Measurements from ENCODE around the gene ARHGEF11.

ARHGEF11 gene

DNA sequence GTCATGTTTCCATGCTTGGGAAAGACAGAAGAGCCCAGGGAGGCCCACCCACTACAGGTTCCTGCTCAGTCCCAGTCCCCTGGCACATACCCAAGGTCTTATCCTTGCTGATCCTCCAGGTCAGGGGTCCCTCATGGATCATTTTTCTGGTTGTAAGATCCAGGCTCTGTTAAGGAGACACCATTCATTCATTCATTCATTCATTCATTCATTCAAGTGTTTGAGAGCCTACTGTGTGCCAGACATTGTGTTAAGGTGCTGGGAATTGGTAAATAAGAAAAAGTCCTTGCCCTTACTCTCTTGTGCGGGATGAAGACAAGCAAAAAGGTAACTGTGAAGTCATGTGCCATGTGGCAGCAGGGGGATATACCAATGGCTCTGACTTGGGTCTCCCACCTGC lies 101.3 kb downstream of the ARHGEF11 start:
- no peak overlapping the region for H2BK120ac ChIP-seq (ENCODE audit: low read depth, low read length)
- H3K36me3 ChIP-seq (replicated peaks in 1 of 2; ENCODE audit: control insufficient read depth in 2 of 2, insufficient read depth in 2 of 2, low read length in 2 of 2), result peaks cover 73 to 98% of the 10 kb centered on the region in 2 donors
- no peak overlapping the region for H3K14ac ChIP-seq (ENCODE audit: low read length)
- no peak overlapping the region for H2BK5ac ChIP-seq (ENCODE audit: low read length)
- no peak overlapping the region for H2BK15ac ChIP-seq (ENCODE audit: low read length)
- no peak overlapping the region for H3K23ac ChIP-seq (ENCODE audit: low read depth, low read length, poor library complexity)
- no peak overlapping the region for H3K4me2 ChIP-seq (ENCODE audit: insufficient read depth, low read length, poor library complexity, severe bottlenecking)
- H3K4me3 ChIP-seq (ENCODE audit: low read length in 2 of 2), result no peak overlapping the region
- WGBS, 2 donors (ENCODE audit: extremely low coverage in 2 of 2, insufficient read length in 2 of 2, insufficient replicate concordance in 1 of 2), result no CpG with 5 or more reads among the region's 1 CpG
- no peak overlapping the region for H2AFZ ChIP-seq (ENCODE audit: low read length)
- no peak for DNase-seq (ENCODE audit: low spot score)
- no peak overlapping the region for H3K9ac ChIP-seq (ENCODE audit: low read depth, low read length, poor library complexity)
- H3K4me1 ChIP-seq (ENCODE audit: control insufficient read depth in 2 of 2, insufficient read depth in 1 of 2, low read depth in 1 of 2, low read length in 2 of 2), result no peaks in the 10 kb centered on the region
- H3K4ac ChIP-seq (ENCODE audit: low read length), result no peak overlapping the region
- H3K27me3 ChIP-seq (ENCODE audit: control insufficient read depth in 3 of 3, insufficient read depth in 3 of 3, low read depth in 1 of 3, low read length in 3 of 3), result no peaks in the 10 kb centered on the region
- H3K79me1 ChIP-seq (ENCODE audit: low read depth, low read length), result no peaks in the 10 kb centered on the region
- no peak overlapping the region for H4K91ac ChIP-seq (ENCODE audit: low read depth, low read length, poor library complexity)
- H3K18ac ChIP-seq (ENCODE audit: low read length), result no peak overlapping the region
- no peak overlapping the region for H4K8ac ChIP-seq (ENCODE audit: low read depth, low read length)
- H2BK12ac ChIP-seq (ENCODE audit: low read length), result no peak overlapping the region
- H3K9me3 ChIP-seq (replicated peaks in 1 of 2; ENCODE audit: control insufficient read depth in 2 of 2, insufficient read depth in 1 of 2, low read depth in 1 of 2, low read length in 2 of 2), result no peaks in the 10 kb centered on the region
- no peak overlapping the region for H2AK5ac ChIP-seq (ENCODE audit: low read depth, low read length)
- H3K27ac ChIP-seq (replicated peaks; ENCODE audit: low read length), result no peak overlapping the region

DNA sequence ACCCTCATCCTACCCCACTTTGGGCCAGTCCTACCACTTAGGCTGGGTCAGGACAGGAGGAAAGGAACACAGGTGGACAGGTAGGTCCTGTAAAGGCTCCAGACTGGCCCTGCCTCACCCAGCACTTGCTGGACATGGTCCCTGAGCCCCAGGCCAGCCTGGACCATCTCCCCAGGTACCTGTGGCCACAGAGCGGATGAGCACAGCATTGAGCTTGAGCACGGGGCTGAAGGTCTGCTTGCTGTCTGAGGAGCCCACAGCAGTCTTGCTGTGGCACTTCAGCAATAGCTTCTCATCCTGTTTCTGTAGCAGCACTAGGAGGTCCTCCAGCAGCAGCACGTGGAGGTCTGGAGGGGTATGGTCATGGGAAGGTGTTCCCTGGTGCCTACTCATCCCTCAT lies 101.8 kb downstream of the ARHGEF11 start:
- Histone ChIP-seq H2BK5ac (ENCODE audit: low read length) (no peak overlapping the region), H3K36me3 (replicated peaks in 1 of 2; ENCODE audit: control insufficient read depth in 2 of 2, insufficient read depth in 2 of 2, low read length in 2 of 2) (peaks cover 77 to 98% of the 10 kb centered on the region in 2 donors), H2BK120ac (ENCODE audit: low read depth, low read length) (no peak overlapping the region), H2AK5ac (ENCODE audit: low read depth, low read length) (no peak overlapping the region), H3K4ac (ENCODE audit: low read length) (no peak overlapping the region), H3K4me1 (ENCODE audit: control insufficient read depth in 2 of 2, insufficient read depth in 1 of 2, low read depth in 1 of 2, low read length in 2 of 2) (no peaks in the 10 kb centered on the region), H4K8ac (ENCODE audit: low read depth, low read length) (no peak overlapping the region), H3K9ac (ENCODE audit: low read depth, low read length, poor library complexity) (peak overlapping the region; percentile 9), H4K91ac (ENCODE audit: low read depth, low read length, poor library complexity) (no peak overlapping the region), H3K18ac (ENCODE audit: low read length) (no peak overlapping the region), H3K23ac (ENCODE audit: low read depth, low read length, poor library complexity) (peak overlapping the region; percentile 77), H2BK12ac (ENCODE audit: low read length) (no peak overlapping the region), H3K9me3 (replicated peaks in 1 of 2; ENCODE audit: control insufficient read depth in 2 of 2, insufficient read depth in 1 of 2, low read depth in 1 of 2, low read length in 2 of 2) (no peaks in the 10 kb centered on the region), H3K14ac (ENCODE audit: low read length) (no peak overlapping the region), H2BK15ac (ENCODE audit: low read length) (no peak overlapping the region), H3K4me3 (ENCODE audit: low read length in 2 of 2) (peak overlapping the region in 1 of 2 donors; percentile 56), H3K27me3 (ENCODE audit: control insufficient read depth in 3 of 3, insufficient read depth in 3 of 3, low read depth in 1 of 3, low read length in 3 of 3) (no peaks in the 10 kb centered on the region), H3K4me2 (ENCODE audit: insufficient read depth, low read length, poor library complexity, severe bottlenecking) (no peak overlapping the region), H2AFZ (ENCODE audit: low read length) (no peak overlapping the region), H3K79me1 (ENCODE audit: low read depth, low read length) (no peaks in the 10 kb centered on the region), H3K27ac (replicated peaks; ENCODE audit: low read length) (no peak overlapping the region)
- DNase-seq (ENCODE audit: low spot score), result no peak
- WGBS, 2 donors (ENCODE audit: extremely low coverage in 2 of 2, insufficient read length in 2 of 2, insufficient replicate concordance in 1 of 2), result no CpG with 5 or more reads among the region's 3 CpGs

- Histone ChIP-seq H3K23ac (ENCODE audit: low read depth, low read length, poor library complexity) (no peak overlapping the region), H3K9ac (ENCODE audit: low read depth, low read length, poor library complexity) (peak overlapping the region; percentile 24), H2BK120ac (ENCODE audit: low read depth, low read length) (no peak overlapping the region), H2AK5ac (ENCODE audit: low read depth, low read length) (no peak overlapping the region), H2BK5ac (ENCODE audit: low read length) (no peak overlapping the region), H4K91ac (ENCODE audit: low read depth, low read length, poor library complexity) (no peak overlapping the region), H3K4me3 (ENCODE audit: low read length in 2 of 2) (no peak overlapping the region), H3K4me1 (ENCODE audit: control insufficient read depth in 2 of 2, insufficient read depth in 1 of 2, low read depth in 1 of 2, low read length in 2 of 2) (no peaks in the 10 kb centered on the region), H3K14ac (ENCODE audit: low read length) (no peak overlapping the region), H2BK15ac (ENCODE audit: low read length) (no peak overlapping the region), H3K36me3 (replicated peaks in 1 of 2; ENCODE audit: control insufficient read depth in 2 of 2, insufficient read depth in 2 of 2, low read length in 2 of 2) (peaks cover 74 to 98% of the 10 kb centered on the region in 2 donors), H2BK12ac (ENCODE audit: low read length) (no peak overlapping the region), H3K4ac (ENCODE audit: low read length) (no peak overlapping the region), H2AFZ (ENCODE audit: low read length) (no peak overlapping the region), H3K9me3 (replicated peaks in 1 of 2; ENCODE audit: control insufficient read depth in 2 of 2, insufficient read depth in 1 of 2, low read depth in 1 of 2, low read length in 2 of 2) (no peaks in the 10 kb centered on the region), H3K79me1 (ENCODE audit: low read depth, low read length) (no peaks in the 10 kb centered on the region), H3K4me2 (ENCODE audit: insufficient read depth, low read length, poor library complexity, severe bottlenecking) (no peak overlapping the region), H3K27me3 (ENCODE audit: control insufficient read depth in 3 of 3, insufficient read depth in 3 of 3, low read depth in 1 of 3, low read length in 3 of 3) (no peaks in the 10 kb centered on the region), H3K18ac (ENCODE audit: low read length) (no peak overlapping the region), H4K8ac (ENCODE audit: low read depth, low read length) (no peak overlapping the region), H3K27ac (replicated peaks; ENCODE audit: low read length) (no peak overlapping the region)
- WGBS, 2 donors (ENCODE audit: extremely low coverage in 2 of 2, insufficient read length in 2 of 2, insufficient replicate concordance in 1 of 2), result no CpG with 5 or more reads among the region's 7 CpGs
- DNase-seq (ENCODE audit: low spot score), result no peak
Observed at GRCh38 chr1:156942576-156942975, 103.0 kb downstream of the ARHGEF11 start.

DNA sequence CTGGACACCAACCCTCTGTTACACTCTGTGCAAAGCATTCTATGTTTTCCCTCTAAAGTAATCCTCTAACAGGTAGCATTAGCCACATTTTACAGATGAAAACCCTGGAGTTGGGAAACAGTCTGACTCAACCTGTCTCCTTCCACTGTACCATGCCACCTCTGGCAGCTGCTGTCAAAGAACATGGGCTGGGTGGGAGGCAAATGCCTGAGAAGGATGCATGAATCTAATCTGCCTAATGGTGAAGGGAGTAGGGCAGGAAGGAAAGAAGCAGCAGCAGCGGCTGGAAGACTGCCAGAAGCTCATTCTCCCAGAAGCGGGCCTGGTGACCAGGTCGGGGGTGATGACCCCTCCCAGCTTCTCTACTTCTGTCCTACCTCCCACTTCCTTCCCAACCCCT lies 103.4 kb downstream of the ARHGEF11 start:
- no CpG with 5 or more reads among the region's 3 CpGs for WGBS, 2 donors (ENCODE audit: extremely low coverage in 2 of 2, insufficient read length in 2 of 2, insufficient replicate concordance in 1 of 2)
- H3K27ac ChIP-seq (replicated peaks; ENCODE audit: low read length), result no peak overlapping the region
- H2BK5ac ChIP-seq (ENCODE audit: low read length), result no peak overlapping the region
- H3K4me3 ChIP-seq (ENCODE audit: low read length in 2 of 2), result no peak overlapping the region
- H3K9me3 ChIP-seq (replicated peaks in 1 of 2; ENCODE audit: control insufficient read depth in 2 of 2, insufficient read depth in 1 of 2, low read depth in 1 of 2, low read length in 2 of 2), result no peaks in the 10 kb centered on the region
- H3K27me3 ChIP-seq (ENCODE audit: control insufficient read depth in 3 of 3, insufficient read depth in 3 of 3, low read depth in 1 of 3, low read length in 3 of 3), result no peaks in the 10 kb centered on the region
- no peaks in the 10 kb centered on the region for H3K79me1 ChIP-seq (ENCODE audit: low read depth, low read length)
- peaks cover 74 to 98% of the 10 kb centered on the region in 2 donors for H3K36me3 ChIP-seq (replicated peaks in 1 of 2; ENCODE audit: control insufficient read depth in 2 of 2, insufficient read depth in 2 of 2, low read length in 2 of 2)
- DNase-seq (ENCODE audit: low spot score), result no peak
- H3K14ac ChIP-seq (ENCODE audit: low read length), result no peak overlapping the region
- H3K23ac ChIP-seq (ENCODE audit: low read depth, low read length, poor library complexity), result no peak overlapping the region
- peak overlapping the region; percentile 24 for H3K9ac ChIP-seq (ENCODE audit: low read depth, low read length, poor library complexity)
- H4K8ac ChIP-seq (ENCODE audit: low read depth, low read length), result no peak overlapping the region
- H2BK15ac ChIP-seq (ENCODE audit: low read length), result no peak overlapping the region
- no peak overlapping the region for H4K91ac ChIP-seq (ENCODE audit: low read depth, low read length, poor library complexity)
- H3K4me2 ChIP-seq (ENCODE audit: insufficient read depth, low read length, poor library complexity, severe bottlenecking), result no peak overlapping the region
- H2AK5ac ChIP-seq (ENCODE audit: low read depth, low read length), result no peak overlapping the region
- H3K4me1 ChIP-seq (ENCODE audit: control insufficient read depth in 2 of 2, insufficient read depth in 1 of 2, low read depth in 1 of 2, low read length in 2 of 2), result no peaks in the 10 kb centered on the region
- no peak overlapping the region for H2BK120ac ChIP-seq (ENCODE audit: low read depth, low read length)
- H3K18ac ChIP-seq (ENCODE audit: low read length), result no peak overlapping the region
- no peak overlapping the region for H3K4ac ChIP-seq (ENCODE audit: low read length)
- H2AFZ ChIP-seq (ENCODE audit: low read length), result no peak overlapping the region
- no peak overlapping the region for H2BK12ac ChIP-seq (ENCODE audit: low read length)

Data from neuronal stem cell (in vitro differentiated cells).